GM18951 (cell line): ENCODE measurements around the gene ARHGAP15.

Experiments
- POLR2A ChIP-seq: IDR thresholded peaks from 4 replicates; pipeline ENCODE4 v1.6.1; 2011; ENCODE audit warnings: mild to moderate bottlenecking; ENCODE audit not compliant: insufficient read length, insufficient read depth; ENCODE audit errors: extremely low read depth
- in situ Hi-C: fragments of 300-500 bp; cut with MboI; formaldehyde crosslinking; loops from one replicate; pipeline ENCODE4 v1.12.0; 2022; ENCODE audit warnings: low sequenced_read_pairs, mixed read lengths, inconsistent platforms; ENCODE audit not compliant: unreplicated experiment

The ARHGAP15 gene

GRCh38 chr2:143629340-143629739, 500.1 kb downstream of the ARHGAP15 start:
- in situ Hi-C loops = no loop called here
- TF ChIP-seq POLR2A = no peak

DNA sequence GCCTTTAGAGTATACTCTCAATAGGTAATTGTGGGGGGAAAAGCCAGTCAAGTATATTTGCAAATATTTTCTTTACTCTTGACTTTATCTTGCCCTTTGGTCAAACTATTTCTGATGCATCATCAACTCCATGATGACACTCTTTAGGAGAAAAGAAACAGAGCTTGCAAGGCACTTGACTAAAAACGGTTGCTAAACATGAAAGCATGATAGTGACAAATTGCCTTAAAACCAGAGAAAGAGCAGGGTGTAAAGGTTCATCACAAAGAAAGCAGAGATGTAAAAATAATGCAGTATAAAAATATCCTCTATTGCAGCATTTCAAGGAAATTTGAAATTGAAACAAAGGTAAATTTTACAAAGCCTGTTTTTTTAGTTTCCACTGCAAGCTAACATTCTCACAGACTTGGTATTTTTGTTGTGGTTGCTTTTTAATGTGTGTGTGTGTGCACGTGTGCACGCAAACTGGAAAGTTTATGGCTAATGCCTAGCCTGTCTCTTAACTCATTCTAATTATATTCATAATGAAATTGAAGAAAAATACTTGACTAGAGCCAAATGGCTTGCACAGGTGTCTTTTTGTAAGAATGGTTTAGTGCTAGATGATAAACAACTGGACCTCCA, 503.6 kb downstream of the ARHGAP15 start:
- in situ Hi-C loops = no loop called here
- no peak for TF ChIP-seq POLR2A

GRCh38 chr2:143633419-143633818, 504.2 kb downstream of the ARHGAP15 start:
- in situ Hi-C loops = no loop called here
- TF ChIP-seq POLR2A = no peak

- in situ Hi-C loops = no loop called here
These were observed 506.1 kb downstream of the ARHGAP15 start for GRCh38 chr2:143635302-143635701.

DNA sequence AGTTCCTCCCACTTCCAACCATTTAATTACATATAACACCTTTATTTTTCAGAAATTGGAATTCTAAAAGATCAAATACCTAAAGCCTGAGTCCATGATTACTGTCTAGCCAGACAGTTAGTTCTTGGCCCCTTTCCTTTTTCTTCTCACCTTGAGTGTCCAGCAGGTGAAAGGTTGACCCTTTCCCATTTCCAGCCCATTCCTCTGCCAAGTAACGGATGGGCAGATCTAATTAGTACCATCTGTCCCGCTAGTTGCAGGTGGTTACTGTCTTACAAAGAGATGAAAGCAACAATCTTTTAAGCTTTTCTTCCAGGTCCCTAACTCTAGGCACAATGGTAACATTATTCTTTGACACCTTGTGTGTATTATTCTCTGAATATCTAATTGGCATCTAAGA, 506.7 kb downstream of the ARHGAP15 start:
- in situ Hi-C loops = no loop called here
- TF ChIP-seq POLR2A = no peak

More at GRCh38 chr2:143635302-143635701, 506.1 kb downstream of the ARHGAP15 start:
- no peak for TF ChIP-seq POLR2A

GRCh38 chr2:143640826-143641225, 511.6 kb downstream of the ARHGAP15 start:
- in situ Hi-C loops = no loop called here

DNA sequence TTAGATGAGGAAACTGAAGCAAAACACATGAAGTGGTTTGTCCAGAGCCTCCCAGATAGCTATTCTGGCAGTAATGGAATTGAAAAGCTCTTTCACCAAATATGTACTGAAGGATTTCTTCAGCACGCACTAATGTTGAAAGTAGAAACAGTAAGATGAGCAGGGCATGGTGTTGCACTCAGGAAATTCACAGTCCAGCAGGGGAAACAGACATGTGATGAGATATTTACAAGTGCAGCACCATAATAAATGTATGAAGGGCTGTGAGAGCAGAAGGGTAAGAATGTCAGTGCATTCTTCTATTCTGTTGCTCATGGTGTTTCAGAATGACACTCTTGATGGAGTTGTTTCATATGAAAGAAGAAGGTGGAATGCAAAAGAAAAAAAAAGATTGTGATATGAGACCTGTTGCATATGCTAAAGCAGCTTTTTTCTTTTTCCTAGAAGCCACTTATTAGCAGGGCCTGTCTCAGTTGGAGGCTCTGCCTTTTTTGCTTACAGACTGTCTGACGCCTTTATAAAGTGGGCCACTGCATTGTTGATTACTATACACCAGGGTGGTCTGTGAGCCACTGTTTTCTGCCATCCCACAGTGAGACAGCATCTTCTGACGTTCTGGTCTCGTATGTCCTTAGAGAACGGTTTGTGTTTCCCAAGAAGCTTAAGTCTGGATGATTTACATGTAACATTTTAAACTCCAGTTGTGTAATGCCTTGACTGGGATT, 516.9 kb downstream of the ARHGAP15 start:
- in situ Hi-C loops = no loop called here
- TF ChIP-seq POLR2A = no peak

More at GRCh38 chr2:143640826-143641225, 511.6 kb downstream of the ARHGAP15 start:
- TF ChIP-seq POLR2A = no peak

DNA sequence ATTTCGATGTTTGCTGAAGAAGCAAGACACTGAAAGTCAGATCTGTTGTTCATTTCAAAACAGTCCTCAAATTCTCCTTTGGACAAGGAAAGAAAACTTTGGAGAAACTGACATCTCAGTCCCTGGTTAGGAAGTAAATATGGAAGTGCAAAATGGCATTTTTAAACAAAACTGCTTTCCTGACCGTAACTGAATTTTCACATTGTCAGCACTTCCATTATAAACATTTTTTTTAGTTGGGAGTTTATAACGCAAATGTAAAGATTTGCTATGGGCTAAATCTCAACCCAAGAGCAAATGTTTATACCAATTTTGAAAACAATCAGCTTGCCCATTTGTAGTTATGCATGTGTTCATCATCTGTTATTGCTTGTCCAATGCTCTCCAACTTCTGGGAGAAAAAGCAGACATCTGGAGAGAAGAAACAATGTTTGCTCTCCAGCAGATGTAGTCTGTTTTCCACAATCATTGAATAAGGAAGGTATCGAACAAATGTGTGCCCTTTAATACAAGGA, 520.1 kb downstream of the ARHGAP15 start:
- in situ Hi-C loops = no loop called here
- no peak for TF ChIP-seq POLR2A

- in situ Hi-C loops = no loop called here
- TF ChIP-seq POLR2A = no peak
These were observed 523.5 kb downstream of the ARHGAP15 start for GRCh38 chr2:143652692-143653091.

DNA sequence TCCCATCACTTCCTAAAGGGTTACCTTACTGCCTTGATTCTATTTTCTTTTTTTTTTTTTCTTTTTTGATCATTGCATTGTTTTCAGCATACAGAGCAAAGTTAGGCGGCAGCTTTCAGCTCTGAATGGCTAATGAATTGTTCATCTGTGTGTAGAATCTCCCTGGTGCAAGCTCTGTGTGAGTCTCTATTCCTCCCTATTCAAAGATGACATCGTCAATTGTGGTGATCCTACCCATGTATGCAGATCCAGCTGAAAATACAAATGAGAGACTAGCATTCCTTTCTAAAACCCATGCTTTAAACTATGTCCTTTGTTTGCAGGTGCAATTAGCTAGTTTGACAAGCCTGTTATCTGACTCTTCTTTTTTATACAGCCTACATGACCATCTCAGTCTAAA, 539.0 kb downstream of the ARHGAP15 start:
- no peak for TF ChIP-seq POLR2A
- in situ Hi-C loops = no loop called here

DNA sequence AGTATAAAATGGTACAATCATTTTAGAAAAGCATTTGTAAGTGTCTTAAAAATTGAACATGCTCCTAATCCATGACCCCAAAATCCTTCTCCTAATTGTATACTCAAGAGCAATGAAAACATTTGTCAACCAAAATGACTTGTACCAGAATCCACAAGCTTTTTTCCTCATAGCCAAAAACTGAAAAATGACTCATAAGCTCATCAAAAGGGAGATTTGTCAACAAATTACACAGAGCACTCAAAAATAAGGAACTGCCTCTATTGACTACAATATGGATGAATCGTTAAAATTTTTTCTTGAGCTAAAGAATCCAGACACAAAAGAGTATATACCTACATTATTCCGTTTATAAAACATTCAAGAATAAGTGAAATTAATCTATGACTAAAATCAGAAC, 544.8 kb downstream of the ARHGAP15 start:
- TF ChIP-seq POLR2A = no peak
- in situ Hi-C loops = no loop called here

- TF ChIP-seq POLR2A = no peak
- in situ Hi-C loops = no loop called here
These were observed 545.8 kb downstream of the ARHGAP15 start for GRCh38 chr2:143675021-143675420.

DNA sequence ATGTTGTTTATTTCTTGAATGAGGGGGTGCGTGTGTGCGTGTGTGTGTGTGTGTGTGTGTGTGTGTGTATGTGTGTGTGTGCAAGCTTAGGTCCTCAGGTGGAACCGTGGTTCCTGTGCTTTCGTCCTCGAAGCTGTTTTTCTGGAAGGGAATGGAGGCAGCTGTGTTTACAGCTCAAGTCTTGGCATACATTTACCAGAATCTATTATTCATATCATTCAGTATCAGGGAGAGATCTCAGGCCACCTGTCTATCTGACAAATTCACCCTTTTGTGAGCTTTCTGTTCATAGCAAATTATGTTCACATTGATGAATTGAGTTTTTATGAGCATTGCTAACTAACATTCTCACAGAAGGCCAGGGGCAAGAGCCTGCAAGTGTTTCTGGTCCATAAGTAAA, 550.4 kb downstream of the ARHGAP15 start:
- in situ Hi-C loops = no loop called here
- no peak for TF ChIP-seq POLR2A

- TF ChIP-seq POLR2A = no peak
- in situ Hi-C loops = no loop called here
These were observed 551.7 kb downstream of the ARHGAP15 start for GRCh38 chr2:143680885-143681405.

DNA sequence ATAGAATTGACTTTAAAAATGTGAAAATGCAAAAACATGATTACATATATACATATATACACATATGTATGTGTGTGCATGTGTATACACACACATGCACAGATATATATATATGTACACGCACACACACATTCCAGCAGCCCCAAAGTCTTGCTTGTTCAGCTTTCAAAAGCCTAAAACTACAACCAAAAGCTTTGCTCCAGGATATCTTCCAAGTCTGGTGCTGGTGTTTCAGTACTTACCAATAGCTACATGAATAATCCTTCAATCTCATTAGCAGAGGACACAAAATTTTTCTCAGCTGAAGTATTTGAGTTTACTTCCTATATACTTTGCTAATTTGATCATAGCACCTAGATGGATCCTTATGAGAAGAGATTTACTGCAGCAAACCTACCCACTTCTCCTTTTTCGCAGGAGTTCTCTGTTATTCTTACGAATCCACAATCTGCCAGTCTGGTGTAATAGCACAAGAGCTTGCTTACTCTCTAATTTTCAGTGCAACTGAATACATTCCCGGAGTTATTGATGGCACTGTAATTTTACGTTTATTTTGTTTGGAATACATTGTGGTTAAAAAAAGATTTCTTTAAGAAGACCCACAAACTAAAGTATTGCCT, 553.3 kb downstream of the ARHGAP15 start:
- TF ChIP-seq POLR2A = no peak
- in situ Hi-C loops = no loop called here
